Measurements from ENCODE around the gene CD1E.
"Not testable (repeated sequence)": the region's sequence is repeated elsewhere in the genome, so short reads cannot be mapped to it uniquely, and the experiment has no call there.

Gene CD1E

GRCh38 chr1:158334526-158335212, 19.0 kb upstream of the CD1E start:
- FAIRE-seq (no peak), DNase-seq (ENCODE audit: insufficient read length, low spot score) (no peak)
- no peak for TF ChIP-seq POLR2A (IDR thresholded peaks at IDR 0.05; ENCODE audit: low read depth, low read length)

DNA sequence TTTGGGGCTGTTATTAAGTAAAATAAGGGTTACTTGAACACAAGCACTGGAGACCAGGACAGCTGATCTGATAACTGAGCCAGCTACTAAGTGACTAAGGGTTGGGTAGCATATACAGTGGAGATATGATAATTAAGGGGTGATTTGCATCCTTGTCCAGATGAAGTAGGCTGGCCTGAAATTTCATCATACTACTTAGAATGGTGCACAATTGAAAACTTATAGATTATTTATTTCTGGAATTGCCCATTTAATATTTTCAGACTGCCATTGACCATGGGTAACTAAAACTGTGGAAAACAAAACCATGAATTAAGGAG, 18.5 kb upstream of the CD1E start:
- FAIRE-seq (no peak), DNase-seq (ENCODE audit: insufficient read length, low spot score) (no peak)
- no peak for TF ChIP-seq POLR2A (IDR thresholded peaks at IDR 0.05; ENCODE audit: low read depth, low read length)

GRCh38 chr1:158336413-158336812, 17.3 kb upstream of the CD1E start:
- DNase-seq (ENCODE audit: insufficient read length, low spot score); FAIRE-seq: not testable (repeated sequence)

GRCh38 chr1:158348946-158349345, 4.7 kb upstream of the CD1E start:
- not testable (repeated sequence) for DNase-seq (ENCODE audit: insufficient read length, low spot score); FAIRE-seq

GRCh38 chr1:158354255-158354654, 561 bp downstream of the CD1E start:
- TF ChIP-seq POLR2A (IDR thresholded peaks at IDR 0.05; ENCODE audit: low read depth, low read length) = no peak
- FAIRE-seq = no peak
- no peak for DNase-seq (ENCODE audit: insufficient read length, low spot score)

DNA sequence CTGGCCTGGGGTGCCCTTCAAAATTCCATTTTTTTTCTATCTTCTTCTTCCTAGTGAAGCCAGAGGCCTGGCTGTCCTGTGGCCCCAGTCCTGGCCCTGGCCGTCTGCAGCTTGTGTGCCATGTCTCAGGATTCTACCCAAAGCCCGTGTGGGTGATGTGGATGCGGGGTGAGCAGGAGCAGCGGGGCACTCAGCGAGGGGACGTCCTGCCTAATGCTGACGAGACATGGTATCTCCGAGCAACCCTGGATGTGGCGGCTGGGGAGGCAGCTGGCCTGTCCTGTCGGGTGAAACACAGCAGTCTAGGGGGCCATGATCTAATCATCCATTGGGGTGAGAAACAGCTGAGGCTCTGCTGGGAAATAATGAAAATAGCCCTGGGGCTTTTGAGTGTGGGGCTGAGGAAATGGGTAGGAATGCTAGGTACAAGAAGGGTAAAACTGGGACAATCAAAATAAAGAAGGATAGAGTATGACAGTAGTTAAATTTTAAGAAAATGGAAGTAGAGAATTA, 2.1 kb downstream of the CD1E start:
- FAIRE-seq (no peak), DNase-seq (ENCODE audit: insufficient read length, low spot score) (no peak)
- TF ChIP-seq POLR2A (IDR thresholded peaks at IDR 0.05; ENCODE audit: low read depth, low read length) = no peak

- DNase-seq (ENCODE audit: insufficient read length, low spot score) = no peak
- TF ChIP-seq POLR2A (IDR thresholded peaks at IDR 0.05; ENCODE audit: low read depth, low read length) = no peak
- FAIRE-seq = no peak
These were observed 2.9 kb downstream of the CD1E start for GRCh38 chr1:158356616-158357015.

GRCh38 chr1:158357441-158357840, 3.7 kb downstream of the CD1E start:
- TF ChIP-seq POLR2A (IDR thresholded peaks at IDR 0.05; ENCODE audit: low read depth, low read length) = no peak
- no peak for FAIRE-seq
- no peak for DNase-seq (ENCODE audit: insufficient read length, low spot score)

- no peak for TF ChIP-seq POLR2A (IDR thresholded peaks at IDR 0.05; ENCODE audit: low read depth, low read length)
- FAIRE-seq (no peak), DNase-seq (ENCODE audit: insufficient read length, low spot score) (no peak)
These were observed 8.8 kb downstream of the CD1E start for GRCh38 chr1:158362482-158362881.

DNA sequence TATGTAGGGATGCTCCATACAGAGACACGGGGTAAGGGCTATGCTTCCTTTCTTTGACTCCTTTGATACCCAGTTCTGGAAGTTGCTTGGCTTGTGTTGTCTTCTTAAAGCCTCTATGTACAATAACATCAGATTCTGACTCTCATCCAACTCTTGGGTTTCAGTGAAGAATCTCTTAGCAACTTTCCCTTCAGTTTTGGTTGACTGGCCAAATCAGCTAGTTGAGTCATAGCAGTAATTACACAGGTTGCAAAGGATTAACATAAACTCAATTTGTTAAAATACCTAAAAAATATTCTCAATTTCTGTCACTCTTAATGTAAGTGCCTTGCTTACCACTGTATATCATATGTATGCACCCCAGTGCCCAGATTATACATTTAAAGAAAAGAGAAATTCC, 9.2 kb downstream of the CD1E start:
- no peak for TF ChIP-seq POLR2A (IDR thresholded peaks at IDR 0.05; ENCODE audit: low read depth, low read length)
- FAIRE-seq (no peak), DNase-seq (ENCODE audit: insufficient read length, low spot score) (no peak)

- TF ChIP-seq POLR2A (IDR thresholded peaks at IDR 0.05; ENCODE audit: low read depth, low read length) = no peak
- FAIRE-seq (no peak), DNase-seq (ENCODE audit: insufficient read length, low spot score) (no peak)
These were observed 13.1 kb downstream of the CD1E start for GRCh38 chr1:158366783-158367182.

DNA sequence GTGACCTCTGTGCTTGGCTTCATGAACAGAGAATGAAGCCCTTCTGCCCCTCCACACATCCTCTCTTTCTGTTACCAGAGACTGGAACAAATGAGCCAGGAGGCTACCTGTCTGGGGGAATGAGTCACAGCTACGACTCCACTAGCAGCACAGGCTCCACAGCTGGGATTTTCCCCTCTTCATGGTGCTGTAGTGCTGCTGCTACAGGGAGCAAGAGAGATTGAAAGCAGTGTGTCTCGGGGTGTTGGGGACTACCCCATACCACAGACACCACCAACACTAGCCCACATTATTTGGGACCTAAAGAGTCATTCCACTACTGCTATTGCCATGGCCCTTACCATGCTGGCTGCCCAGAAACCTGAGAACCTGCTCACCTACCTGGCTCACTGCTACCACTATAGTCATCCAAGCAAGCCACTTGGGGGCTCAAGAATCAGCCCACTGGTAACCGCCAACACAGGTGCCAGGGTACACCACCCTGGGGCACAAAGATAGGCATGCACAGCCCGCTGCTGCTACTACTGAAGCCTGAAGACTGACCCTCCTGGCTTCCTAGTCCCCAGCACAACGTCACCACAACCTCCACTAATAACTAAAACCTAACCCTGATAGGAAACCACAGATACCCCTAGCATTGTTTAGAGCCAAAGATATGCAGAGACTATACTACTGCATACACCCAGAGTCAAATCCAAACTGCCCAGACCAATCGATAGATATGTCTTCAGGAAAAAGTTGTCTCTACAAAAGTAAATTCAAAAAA, 17.7 kb downstream of the CD1E start:
- DNase-seq (ENCODE audit: insufficient read length, low spot score) = no peak
- no peak for FAIRE-seq
- no peak for TF ChIP-seq POLR2A (IDR thresholded peaks at IDR 0.05; ENCODE audit: low read depth, low read length)

DNA sequence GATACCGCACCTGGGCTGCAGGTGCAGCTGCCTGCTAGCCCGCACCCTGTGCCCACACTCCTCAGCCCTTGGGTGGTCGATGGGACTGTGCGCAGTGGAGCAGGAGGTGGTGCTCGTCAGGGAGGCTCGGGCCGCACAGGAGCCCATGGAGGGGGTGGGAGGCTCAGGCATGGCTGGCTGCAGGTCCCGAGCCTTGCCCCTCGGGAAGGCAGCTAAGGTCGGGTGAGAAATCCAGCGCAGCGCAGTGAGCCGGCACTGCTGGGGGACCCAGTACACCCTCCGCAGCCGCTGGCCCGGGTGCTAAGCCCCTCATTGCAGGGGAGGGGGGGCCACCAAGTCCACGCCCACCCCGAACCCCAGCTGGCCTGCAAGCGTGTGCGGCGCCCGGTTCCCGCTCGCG, 20.4 kb downstream of the CD1E start:
- not testable (repeated sequence) for FAIRE-seq

GRCh38 chr1:158374860-158375259, 21.2 kb downstream of the CD1E start:
- DNase-seq (ENCODE audit: insufficient read length, low spot score) (no peak), FAIRE-seq (no peak)
- no peak for TF ChIP-seq POLR2A (IDR thresholded peaks at IDR 0.05; ENCODE audit: low read depth, low read length)

More for the DNA sequence above, 20.4 kb downstream of the CD1E start:
- DNase-seq (ENCODE audit: insufficient read length, low spot score) = not testable (repeated sequence)

DNA sequence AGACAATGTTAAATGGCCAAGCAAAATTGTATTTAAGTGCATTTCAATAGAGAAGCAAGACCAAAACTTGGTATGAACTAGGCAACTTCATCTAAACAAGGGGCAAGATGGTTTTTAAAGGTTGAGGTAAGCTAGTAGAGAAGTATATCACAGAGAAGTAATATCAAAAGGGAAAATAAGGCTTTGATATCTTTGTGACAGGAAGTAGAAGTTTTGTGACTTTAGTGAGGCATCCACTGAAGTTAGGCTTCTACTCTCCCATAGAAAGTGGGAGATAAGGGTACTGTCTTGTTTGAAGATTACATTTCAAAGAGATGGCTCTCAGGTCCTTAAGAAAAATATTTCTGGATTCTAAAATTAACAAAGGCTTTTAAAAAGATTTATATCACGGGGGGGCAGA, 36.6 kb downstream of the CD1E start:
- TF ChIP-seq POLR2A (IDR thresholded peaks at IDR 0.05; ENCODE audit: low read depth, low read length) = no peak
- DNase-seq (ENCODE audit: insufficient read length, low spot score) (no peak), FAIRE-seq (no peak)
